ENCODE data around the gene GNAS. TPM values are rescaled to one million over a fixed set of nuclear protein-coding genes. Genes with fewer than 3 reads are reported as not detected.

GNAS gene
- total and polyA plus RNA-seq, 7 donors = 700 to 1,905 (median 1,386) TPM

DNA sequence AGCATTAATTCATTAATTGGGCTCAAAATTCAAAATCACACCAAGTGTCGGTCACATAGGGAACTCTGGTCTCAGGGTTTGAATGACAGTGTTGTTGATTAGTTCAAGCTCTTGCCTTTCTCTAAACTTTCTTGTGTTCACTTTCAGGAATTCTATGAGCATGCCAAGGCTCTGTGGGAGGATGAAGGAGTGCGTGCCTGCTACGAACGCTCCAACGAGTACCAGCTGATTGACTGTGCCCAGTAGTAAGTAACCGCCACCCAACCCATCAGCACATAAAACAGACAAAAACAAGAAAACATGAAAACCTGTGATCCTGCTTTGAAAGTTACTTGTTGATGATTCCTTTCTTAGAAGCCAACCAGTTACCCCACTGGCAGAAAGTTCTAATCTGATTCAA lies 52.7 kb downstream of the GNAS start:
- H3K4me3 ChIP-seq = no peak overlapping the region
- intact Hi-C loops (cut with DNase I) = loop anchor here in 1 of 2 donors (5.0 kb wide), 1 partner anchor 77 kb away; the partner anchor contains the start of gene NELFCD
- peaks cover 66% of the 10 kb centered on the region for H3K4me1 ChIP-seq
- no peaks in the 10 kb centered on the region for H3K9me3 ChIP-seq
- H3K27me3 ChIP-seq (ENCODE audit: insufficient read depth in 3 of 3, low read length in 2 of 3) = no peaks in the 10 kb centered on the region
- TF ChIP-seq, protein P1, sequence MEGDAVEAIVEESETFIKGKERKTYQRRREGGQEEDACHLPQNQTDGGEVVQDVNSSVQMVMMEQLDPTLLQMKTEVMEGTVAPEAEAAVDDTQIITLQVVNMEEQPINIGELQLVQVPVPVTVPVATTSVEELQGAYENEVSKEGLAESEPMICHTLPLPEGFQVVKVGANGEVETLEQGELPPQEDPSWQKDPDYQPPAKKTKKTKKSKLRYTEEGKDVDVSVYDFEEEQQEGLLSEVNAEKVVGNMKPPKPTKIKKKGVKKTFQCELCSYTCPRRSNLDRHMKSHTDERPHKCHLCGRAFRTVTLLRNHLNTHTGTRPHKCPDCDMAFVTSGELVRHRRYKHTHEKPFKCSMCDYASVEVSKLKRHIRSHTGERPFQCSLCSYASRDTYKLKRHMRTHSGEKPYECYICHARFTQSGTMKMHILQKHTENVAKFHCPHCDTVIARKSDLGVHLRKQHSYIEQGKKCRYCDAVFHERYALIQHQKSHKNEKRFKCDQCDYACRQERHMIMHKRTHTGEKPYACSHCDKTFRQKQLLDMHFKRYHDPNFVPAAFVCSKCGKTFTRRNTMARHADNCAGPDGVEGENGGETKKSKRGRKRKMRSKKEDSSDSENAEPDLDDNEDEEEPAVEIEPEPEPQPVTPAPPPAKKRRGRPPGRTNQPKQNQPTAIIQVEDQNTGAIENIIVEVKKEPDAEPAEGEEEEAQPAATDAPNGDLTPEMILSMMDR (IDR thresholded peaks at IDR 0.05) = no peak
- 33 to 70% (median 45%) methylated on average over 6 of the region's 6 CpGs for WGBS, 3 donors
- peaks cover 7 to 68% of the 10 kb centered on the region in 2 donors for H3K36me3 ChIP-seq (ENCODE audit: insufficient read depth in 1 of 2, low read depth in 1 of 2)
- no peak for ATAC-seq
- DNase-seq = no peak
- peak overlapping the region; percentile 88 for H3K27ac ChIP-seq

DNA sequence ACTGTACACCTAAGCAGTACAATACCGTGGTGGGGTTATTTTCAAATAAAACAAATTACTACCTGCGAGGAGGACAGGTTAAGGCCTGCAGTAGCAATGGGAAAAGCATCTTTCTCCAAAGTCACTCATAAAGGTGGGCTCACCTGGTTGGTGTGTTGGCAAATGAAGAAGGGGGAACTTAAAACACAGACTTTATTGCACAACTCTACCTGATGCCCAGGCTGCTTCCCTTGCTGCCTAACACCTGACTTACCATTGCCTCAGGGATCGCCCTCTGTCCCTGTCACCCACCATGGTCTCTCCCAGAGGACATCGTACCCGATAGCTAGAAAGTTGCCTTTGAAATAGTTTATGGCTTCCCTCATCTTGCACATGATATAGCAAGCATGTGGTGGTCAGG lies 53.6 kb downstream of the GNAS start:
- TF ChIP-seq, protein P1 (IDR thresholded peaks at IDR 0.05) = no peak
- H3K36me3 ChIP-seq (ENCODE audit: insufficient read depth in 1 of 2, low read depth in 1 of 2) = peaks cover 7 to 71% of the 10 kb centered on the region in 2 donors
- ATAC-seq = no peak
- H3K27ac ChIP-seq = peak overlapping the region; percentile 88
- no peaks in the 10 kb centered on the region for H3K9me3 ChIP-seq
- no peak overlapping the region for H3K4me3 ChIP-seq
- peaks cover 57% of the 10 kb centered on the region for H3K4me1 ChIP-seq
- no peaks in the 10 kb centered on the region for H3K27me3 ChIP-seq (ENCODE audit: insufficient read depth in 3 of 3, low read length in 2 of 3)
- DNase-seq = no peak
- WGBS, 3 donors = 80 to 87% (median 85%) methylated on average over 5 of the region's 5 CpGs
- intact Hi-C loops (cut with DNase I) = loop anchor here (2.0 to 5.0 kb wide), 2 partner anchors 13 to 76 kb away; partner anchors contain the start of gene NELFCD (in 1 of the 2)

DNA sequence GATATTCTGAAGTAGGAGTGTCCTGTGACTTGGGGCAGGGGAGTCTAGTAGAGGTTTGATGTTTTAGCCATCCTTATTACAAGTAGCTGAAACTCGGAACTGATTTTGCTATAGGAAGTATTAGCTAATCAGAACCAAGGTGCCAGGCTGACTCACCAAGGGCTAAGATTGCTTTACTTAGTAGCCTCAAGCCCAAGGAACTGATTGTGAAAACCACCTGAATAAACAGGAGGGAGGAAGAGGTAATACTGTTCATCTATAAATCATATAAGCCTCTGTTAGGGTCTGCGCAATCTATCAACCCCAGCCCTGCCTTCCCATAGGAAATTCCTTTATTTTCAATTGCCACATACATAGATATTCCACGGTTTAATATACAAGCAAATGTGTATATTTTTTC lies 54.4 kb downstream of the GNAS start:
- intact Hi-C loops (cut with DNase I) = loop anchor here (2.0 to 5.0 kb wide), 2 partner anchors 14 to 75 kb away; partner anchors contain the start of gene NELFCD (in 1 of the 2)
- Histone ChIP-seq H3K36me3 (ENCODE audit: insufficient read depth in 1 of 2, low read depth in 1 of 2) (peaks cover 7 to 78% of the 10 kb centered on the region in 2 donors), H3K4me3 (peak overlapping the region; percentile 50), H3K4me1 (peaks cover 53% of the 10 kb centered on the region), H3K27me3 (ENCODE audit: insufficient read depth in 3 of 3, low read length in 2 of 3) (no peaks in the 10 kb centered on the region), H3K9me3 (no peaks in the 10 kb centered on the region), H3K27ac (peak overlapping the region; percentile 88)
- no peak for DNase-seq
- 40 to 45% (median 43%) methylated on average over 3 of the region's 3 CpGs for WGBS, 3 donors
- TF ChIP-seq, protein P1 (IDR thresholded peaks at IDR 0.05) = no peak
- peak; percentile 40 to 82 (median 70) for ATAC-seq

DNA sequence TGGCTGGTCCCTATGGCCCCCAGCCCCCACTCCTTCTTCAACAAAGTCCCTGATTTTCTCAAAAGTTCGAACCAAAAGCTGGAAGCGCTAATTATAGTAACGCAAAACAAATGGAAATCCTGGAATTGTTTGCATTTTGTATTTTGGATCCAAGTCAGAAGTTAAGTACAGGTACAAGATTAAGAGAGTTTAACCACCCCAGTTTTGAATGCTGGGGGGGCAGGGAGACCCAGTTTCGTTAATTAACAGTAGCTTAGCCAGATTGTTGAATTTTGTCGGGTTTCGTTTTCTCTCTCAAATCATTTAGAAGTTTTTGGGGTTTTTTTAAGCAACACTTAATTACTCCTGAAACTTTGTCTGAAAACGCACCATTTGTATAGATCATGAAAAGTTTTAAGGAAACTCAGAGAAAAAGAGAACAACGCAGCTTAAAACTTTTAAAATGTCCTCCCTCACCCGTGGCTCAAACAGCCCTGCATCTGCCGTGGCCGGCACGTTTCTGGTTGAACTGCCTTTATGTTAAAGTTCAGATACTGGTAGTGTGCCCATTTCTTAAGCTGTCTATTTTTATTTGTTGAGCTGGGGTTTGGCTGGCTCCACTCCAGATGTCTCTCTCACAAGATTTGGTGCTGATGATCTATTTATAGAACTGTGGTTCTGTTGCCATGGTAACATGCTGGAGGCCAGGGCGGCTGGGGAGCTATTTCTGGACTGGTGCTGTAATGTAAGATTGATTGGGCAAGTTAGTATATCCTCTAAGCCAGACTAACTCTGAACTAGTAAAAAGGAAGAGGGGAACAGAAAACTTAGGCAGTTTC lies 55.0 kb downstream of the GNAS start:
- 10 to 14% (median 13%) methylated on average over 13 of the region's 13 CpGs for WGBS, 3 donors
- DNase-seq (peak; percentile 85 to 93), ATAC-seq (peak; percentile 94 to 97 (median 96))
- H3K27me3 ChIP-seq (ENCODE audit: insufficient read depth in 3 of 3, low read length in 2 of 3) = no peaks in the 10 kb centered on the region
- H3K9me3 ChIP-seq = no peaks in the 10 kb centered on the region
- peaks cover 7 to 79% of the 10 kb centered on the region in 2 donors for H3K36me3 ChIP-seq (ENCODE audit: insufficient read depth in 1 of 2, low read depth in 1 of 2)
- peak overlapping the region; percentile 88 for H3K27ac ChIP-seq
- intact Hi-C loops (cut with DNase I) = loop anchor here (2.0 to 5.0 kb wide), 2 partner anchors 15 to 75 kb away; partner anchors contain the start of gene NELFCD (in 1 of the 2)
- peaks cover 48% of the 10 kb centered on the region for H3K4me1 ChIP-seq
- peak overlapping the region; percentile 50 for H3K4me3 ChIP-seq
- TF ChIP-seq, protein P1 (IDR thresholded peaks at IDR 0.05) = no peak

All from psoas muscle (tissue), 8 donors.